A549 (cell line): ENCODE measurements around the gene CHRND.

Source experiments
- BHLHE40 ChIP-seq: IDR thresholded peaks from 2 replicates; pipeline ENCODE4 v1.6.1; 2012; ENCODE audit warnings: low read depth, low read length, inconsistent platforms
- EP300 ChIP-seq, 2 experiments: fragments of >200 bp; sonication (Bioruptor Twin); formaldehyde crosslinking; IDR thresholded peaks; 2 replicates in 1 of 2; 3 replicates in 1 of 2; pipeline ENCODE4 v1.6.1; 2016 to 2017
- MAFK ChIP-seq: fragments of 450-650 bp; IDR thresholded peaks from 2 replicates; pipeline ENCODE4 v1.6.1; 2014; ENCODE audit not compliant: partially characterized antibody
- RAD21 ChIP-seq, 2 experiments: fragments of >200 bp in 1 of 2; sonication (Bioruptor Twin) in 1 of 2; formaldehyde crosslinking in 1 of 2; IDR thresholded peaks in 1 of 2; conservative IDR thresholded peaks in 1 of 2; 2 replicates in 1 of 2; 3 replicates in 1 of 2; pipeline ENCODE4 v1.6.1; 2012 to 2018; ENCODE audit warnings: inconsistent platforms in 1 of 2
- TF ChIP-seq, protein P1 (sequence below): fragments of 200-600 bp; sonication (generic); IDR thresholded peaks from 2 replicates; pipeline ENCODE4 v1.6.1; 2016; ENCODE audit warnings: antibody characterized with exemption, mild to moderate bottlenecking, moderate library complexity
- TF ChIP-seq, protein P2 (sequence below): fragments of >200 bp; sonication (Bioruptor Twin); formaldehyde crosslinking; IDR thresholded peaks from 3 replicates; pipeline ENCODE4 v1.5.1; 2016
- TF ChIP-seq, protein P3 (sequence below): fragments of 450-650 bp; IDR thresholded peaks from 2 replicates; pipeline ENCODE4 v1.6.1; 2014; ENCODE audit warnings: antibody characterized with exemption

DNA sequence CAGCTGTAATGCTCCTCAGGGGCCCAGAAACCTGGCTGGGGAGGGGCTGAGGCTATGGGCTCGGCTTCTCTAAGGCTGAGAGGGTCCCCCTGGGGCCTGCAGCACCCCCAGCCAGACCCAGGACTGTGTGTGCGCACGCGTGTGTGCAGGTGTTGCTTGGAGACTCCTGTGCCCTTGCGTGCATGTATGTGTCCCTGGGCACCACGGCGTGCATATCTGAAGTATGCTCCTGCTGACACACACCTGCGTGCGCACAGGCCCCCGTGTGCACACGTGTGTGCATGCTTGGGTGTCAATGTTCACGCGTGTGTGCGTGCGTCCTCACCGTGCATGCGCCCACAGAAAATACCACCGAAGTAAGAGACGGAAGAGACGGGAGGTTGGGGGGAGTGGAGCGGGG lies 23.4 kb upstream of the CHRND start:
- TF ChIP-seq EP300 (IDR thresholded peaks at IDR 0.05) (no peak), BHLHE40 (no peak), MAFK (no peak), RAD21 (conservative IDR thresholded peaks at IDR 0.05 in 1 of 2, IDR thresholded peaks at IDR 0.05 in 1 of 2) (no peak)
- TF ChIP-seq, protein P1, sequence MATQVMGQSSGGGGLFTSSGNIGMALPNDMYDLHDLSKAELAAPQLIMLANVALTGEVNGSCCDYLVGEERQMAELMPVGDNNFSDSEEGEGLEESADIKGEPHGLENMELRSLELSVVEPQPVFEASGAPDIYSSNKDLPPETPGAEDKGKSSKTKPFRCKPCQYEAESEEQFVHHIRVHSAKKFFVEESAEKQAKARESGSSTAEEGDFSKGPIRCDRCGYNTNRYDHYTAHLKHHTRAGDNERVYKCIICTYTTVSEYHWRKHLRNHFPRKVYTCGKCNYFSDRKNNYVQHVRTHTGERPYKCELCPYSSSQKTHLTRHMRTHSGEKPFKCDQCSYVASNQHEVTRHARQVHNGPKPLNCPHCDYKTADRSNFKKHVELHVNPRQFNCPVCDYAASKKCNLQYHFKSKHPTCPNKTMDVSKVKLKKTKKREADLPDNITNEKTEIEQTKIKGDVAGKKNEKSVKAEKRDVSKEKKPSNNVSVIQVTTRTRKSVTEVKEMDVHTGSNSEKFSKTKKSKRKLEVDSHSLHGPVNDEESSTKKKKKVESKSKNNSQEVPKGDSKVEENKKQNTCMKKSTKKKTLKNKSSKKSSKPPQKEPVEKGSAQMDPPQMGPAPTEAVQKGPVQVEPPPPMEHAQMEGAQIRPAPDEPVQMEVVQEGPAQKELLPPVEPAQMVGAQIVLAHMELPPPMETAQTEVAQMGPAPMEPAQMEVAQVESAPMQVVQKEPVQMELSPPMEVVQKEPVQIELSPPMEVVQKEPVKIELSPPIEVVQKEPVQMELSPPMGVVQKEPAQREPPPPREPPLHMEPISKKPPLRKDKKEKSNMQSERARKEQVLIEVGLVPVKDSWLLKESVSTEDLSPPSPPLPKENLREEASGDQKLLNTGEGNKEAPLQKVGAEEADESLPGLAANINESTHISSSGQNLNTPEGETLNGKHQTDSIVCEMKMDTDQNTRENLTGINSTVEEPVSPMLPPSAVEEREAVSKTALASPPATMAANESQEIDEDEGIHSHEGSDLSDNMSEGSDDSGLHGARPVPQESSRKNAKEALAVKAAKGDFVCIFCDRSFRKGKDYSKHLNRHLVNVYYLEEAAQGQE = no peak
- TF ChIP-seq, protein P2, sequence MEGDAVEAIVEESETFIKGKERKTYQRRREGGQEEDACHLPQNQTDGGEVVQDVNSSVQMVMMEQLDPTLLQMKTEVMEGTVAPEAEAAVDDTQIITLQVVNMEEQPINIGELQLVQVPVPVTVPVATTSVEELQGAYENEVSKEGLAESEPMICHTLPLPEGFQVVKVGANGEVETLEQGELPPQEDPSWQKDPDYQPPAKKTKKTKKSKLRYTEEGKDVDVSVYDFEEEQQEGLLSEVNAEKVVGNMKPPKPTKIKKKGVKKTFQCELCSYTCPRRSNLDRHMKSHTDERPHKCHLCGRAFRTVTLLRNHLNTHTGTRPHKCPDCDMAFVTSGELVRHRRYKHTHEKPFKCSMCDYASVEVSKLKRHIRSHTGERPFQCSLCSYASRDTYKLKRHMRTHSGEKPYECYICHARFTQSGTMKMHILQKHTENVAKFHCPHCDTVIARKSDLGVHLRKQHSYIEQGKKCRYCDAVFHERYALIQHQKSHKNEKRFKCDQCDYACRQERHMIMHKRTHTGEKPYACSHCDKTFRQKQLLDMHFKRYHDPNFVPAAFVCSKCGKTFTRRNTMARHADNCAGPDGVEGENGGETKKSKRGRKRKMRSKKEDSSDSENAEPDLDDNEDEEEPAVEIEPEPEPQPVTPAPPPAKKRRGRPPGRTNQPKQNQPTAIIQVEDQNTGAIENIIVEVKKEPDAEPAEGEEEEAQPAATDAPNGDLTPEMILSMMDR = no peak
- TF ChIP-seq, protein P3, sequence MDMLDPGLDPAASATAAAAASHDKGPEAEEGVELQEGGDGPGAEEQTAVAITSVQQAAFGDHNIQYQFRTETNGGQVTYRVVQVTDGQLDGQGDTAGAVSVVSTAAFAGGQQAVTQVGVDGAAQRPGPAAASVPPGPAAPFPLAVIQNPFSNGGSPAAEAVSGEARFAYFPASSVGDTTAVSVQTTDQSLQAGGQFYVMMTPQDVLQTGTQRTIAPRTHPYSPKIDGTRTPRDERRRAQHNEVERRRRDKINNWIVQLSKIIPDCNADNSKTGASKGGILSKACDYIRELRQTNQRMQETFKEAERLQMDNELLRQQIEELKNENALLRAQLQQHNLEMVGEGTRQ = no peak
